HG03025 (cell line): ENCODE results near the gene NSD2.

Experiments used
- ATAC-seq: cut with Tn5 transposase; IDR thresholded peaks from one replicate; pipeline ENCODE4 v1.9.1; 2021; ENCODE audit warnings: mild to moderate bottlenecking, moderate library complexity; ENCODE audit not compliant: unreplicated experiment, low FRiP score

NSD2 gene

GRCh38 chr4:1981251-1982058 is 110.3 kb downstream of the NSD2 start:
- no peak for ATAC-seq

GRCh38 chr4:1982124-1983052 is 111.2 kb downstream of the NSD2 start:
- no peak for ATAC-seq

- no peak for ATAC-seq
Observed at GRCh38 chr4:1983053-1983845, 112.1 kb downstream of the NSD2 start.

GRCh38 chr4:1983846-1984405 is 112.7 kb downstream of the NSD2 start:
- ATAC-seq, result no peak

GRCh38 chr4:1984406-1985191 is 113.4 kb downstream of the NSD2 start:
- no peak for ATAC-seq

- no peak for ATAC-seq
Observed at GRCh38 chr4:1985294-1985693, 114.1 kb downstream of the NSD2 start.

GRCh38 chr4:1985780-1986577 is 114.8 kb downstream of the NSD2 start:
- no peak for ATAC-seq

- no peak for ATAC-seq
Observed at GRCh38 chr4:1986578-1987210, 115.5 kb downstream of the NSD2 start.

GRCh38 chr4:1987296-1987695 is 116.1 kb downstream of the NSD2 start:
- no peak for ATAC-seq

- ATAC-seq, result no peak
Observed at GRCh38 chr4:1987721-1988326, 116.6 kb downstream of the NSD2 start.

GRCh38 chr4:1988327-1988724 is 117.1 kb downstream of the NSD2 start:
- no peak for ATAC-seq

GRCh38 chr4:1989533-1990347 is 118.5 kb downstream of the NSD2 start:
- ATAC-seq, result no peak

- ATAC-seq, result no peak
Observed at GRCh38 chr4:1990348-1990645, 119.1 kb downstream of the NSD2 start.

GRCh38 chr4:1990676-1991075 is 119.5 kb downstream of the NSD2 start:
- ATAC-seq, result no peak

GRCh38 chr4:1991087-1991486 is 119.9 kb downstream of the NSD2 start:
- ATAC-seq, result no peak

GRCh38 chr4:1991596-1992434 is 120.6 kb downstream of the NSD2 start:
- ATAC-seq, result no peak
